Chondrocyte (in vitro differentiated cells): Measurements from ENCODE around the gene FAM168A. TPM values are rescaled to one million over a fixed set of nuclear protein-coding genes. Genes with fewer than 3 reads are reported as not detected.
A peak's percentile ranks its signal among the peaks of the same experiment; 100 is the strongest.

Experiments
- DNase-seq: peaks from one replicate; pipeline ENCODE4 v3.0.0; 2021; ENCODE audit warnings: mixed read lengths, low spot score
- H3K27ac Mint-ChIP-seq: one replicate; pipeline ENCODE4 v1.8.0; 2021; ENCODE audit warnings: mild to moderate bottlenecking, moderate library complexity, mixed read lengths; ENCODE audit not compliant: unreplicated experiment
- H3K27me3 Mint-ChIP-seq: 2 replicates; pipeline ENCODE4 v1.8.0; 2021; ENCODE audit warnings: low read depth, mixed read lengths
- H3K36me3 Mint-ChIP-seq: 2 replicates; pipeline ENCODE4 v1.8.0; 2021; ENCODE audit warnings: low read depth, mixed read lengths
- H3K4me1 Mint-ChIP-seq: 2 replicates; pipeline ENCODE4 v1.8.0; 2021; ENCODE audit warnings: low read depth, mild to moderate bottlenecking, mixed read lengths
- H3K4me3 Mint-ChIP-seq: one replicate; pipeline ENCODE4 v1.8.0; 2021; ENCODE audit warnings: mild to moderate bottlenecking, moderate library complexity, mixed read lengths; ENCODE audit not compliant: unreplicated experiment
- H3K9me3 Mint-ChIP-seq: 2 replicates; pipeline ENCODE4 v1.8.0; 2021; ENCODE audit warnings: low read depth, mixed read lengths
- CTCF ChIP-seq: fragments of 200-600 bp; sonication (generic); IDR thresholded peaks from 2 replicates; pipeline ENCODE4 v1.5.0; 2021; ENCODE audit warnings: antibody characterized with exemption, mild to moderate bottlenecking, moderate library complexity
- total RNA-seq: library from RNA; stranded (reverse); gene quantifications from 3 replicates; pipeline ENCODE4 v1.2.1, GENCODE V29; 2021

Gene FAM168A
- total RNA-seq, 1 donor from 2014 or later: 53.7 TPM

- DNase-seq: no peak
- no peaks in the 10 kb centered on the region for H3K36me3 Mint-ChIP-seq
- peaks cover 47% of the 10 kb centered on the region for H3K4me1 Mint-ChIP-seq
- peak; percentile 26 for TF ChIP-seq CTCF
- no peaks in the 10 kb centered on the region for H3K9me3 Mint-ChIP-seq
- H3K4me3 Mint-ChIP-seq: no peak overlapping the region
- no peak overlapping the region for H3K27ac Mint-ChIP-seq
- no peaks in the 10 kb centered on the region for H3K27me3 Mint-ChIP-seq
Observed at GRCh38 chr11:73387594-73388264, 210.2 kb downstream of the FAM168A start.

- Mint-ChIP-seq H3K27ac (no peak overlapping the region), H3K4me3 (no peak overlapping the region), H3K9me3 (no peaks in the 10 kb centered on the region), H3K36me3 (no peaks in the 10 kb centered on the region), H3K4me1 (peaks cover 47% of the 10 kb centered on the region), H3K27me3 (no peaks in the 10 kb centered on the region)
- TF ChIP-seq CTCF: no peak
- no peak for DNase-seq
Observed at GRCh38 chr11:73386546-73386945, 211.4 kb downstream of the FAM168A start.

GRCh38 chr11:73386016-73386415 lies 211.9 kb downstream of the FAM168A start:
- TF ChIP-seq CTCF: no peak
- no peak for DNase-seq
- Mint-ChIP-seq H3K27me3 (no peaks in the 10 kb centered on the region), H3K36me3 (no peaks in the 10 kb centered on the region), H3K9me3 (no peaks in the 10 kb centered on the region), H3K4me3 (no peak overlapping the region), H3K27ac (peak overlapping the region; percentile 6), H3K4me1 (peaks cover 47% of the 10 kb centered on the region)

- Mint-ChIP-seq H3K36me3 (no peaks in the 10 kb centered on the region), H3K9me3 (no peaks in the 10 kb centered on the region), H3K27me3 (no peaks in the 10 kb centered on the region), H3K4me1 (peaks cover 47% of the 10 kb centered on the region), H3K4me3 (no peak overlapping the region), H3K27ac (no peak overlapping the region)
- no peak for DNase-seq
- no peak for TF ChIP-seq CTCF
Observed at GRCh38 chr11:73384872-73385689, 212.8 kb downstream of the FAM168A start.

- H3K4me3 Mint-ChIP-seq: no peak overlapping the region
- H3K9me3 Mint-ChIP-seq: no peaks in the 10 kb centered on the region
- TF ChIP-seq CTCF: no peak
- no peaks in the 10 kb centered on the region for H3K36me3 Mint-ChIP-seq
- H3K27ac Mint-ChIP-seq: no peak overlapping the region
- DNase-seq: no peak
- no peaks in the 10 kb centered on the region for H3K27me3 Mint-ChIP-seq
- peaks cover 41% of the 10 kb centered on the region for H3K4me1 Mint-ChIP-seq
Observed at GRCh38 chr11:73384531-73384871, 213.4 kb downstream of the FAM168A start.
